ENCODE results near the gene IL36G. TPM values are rescaled to one million over a fixed set of nuclear protein-coding genes. Genes with fewer than 3 reads are reported as not detected.

IL36G gene
- total RNA-seq = 15.7 and 18.5 TPM in 2 replicates

GRCh38 chr2:112977559-112978056 lies at the start of gene IL36G:
Gene IL36G (plus strand): TSS chr2:112978006. CDS start chr2:112978639, 633 bp downstream.

DNA sequence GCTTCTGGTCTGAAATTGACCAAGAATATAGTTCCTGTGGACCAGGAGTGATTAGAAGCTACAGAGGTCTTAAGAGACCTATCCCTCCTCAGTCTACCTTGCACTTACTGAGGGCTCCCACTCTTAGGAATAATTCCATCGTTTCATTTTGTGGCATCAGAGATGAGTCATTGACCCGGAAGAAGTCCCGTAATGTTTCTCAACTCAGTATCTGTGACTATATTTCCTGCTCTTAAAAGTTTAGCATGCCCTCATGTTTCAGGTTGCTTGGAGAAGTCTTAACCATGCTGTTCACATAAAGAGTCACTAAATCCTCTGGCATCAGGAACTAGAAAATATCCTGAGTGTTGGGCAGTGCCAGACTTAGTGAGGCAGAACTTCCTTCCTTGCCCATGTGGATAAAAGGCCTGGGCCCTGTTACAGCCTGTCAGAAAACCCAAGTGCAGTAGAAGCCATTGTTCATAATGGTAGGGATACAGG lies 27.3 kb downstream of the IL36G start, which contains the start of gene IL36A:
Gene IL36A (plus strand): TSS at position 430 of the 480 bp plus-strand sequence. CDS start 413 bp downstream, outside the sequence.

Other genes starting within 250 kb of the IL36G start
- 10.9 and 15.3 TPM in 2 replicates for gene CKAP2L, start 213.4 kb upstream of the IL36G start, total RNA-seq
- 37.0 and 43.8 TPM in 2 replicates for gene IL1A, start 193.5 kb upstream of the IL36G start, total RNA-seq
- 63.4 and 95.6 TPM in 2 replicates for gene IL1B, start 141.2 kb upstream of the IL36G start, total RNA-seq
- not detected in 2 replicates for gene IL37, start 66.8 kb upstream of the IL36G start, total RNA-seq
- gene IL36A, start 27.5 kb downstream of the IL36G start, total RNA-seq = not detected in 2 replicates
- gene IL36B, start 74.9 kb downstream of the IL36G start, total RNA-seq = not detected in 2 replicates
- gene IL36RN, start 81.2 kb downstream of the IL36G start, total RNA-seq = 9.6 and 11.6 TPM in 2 replicates
- 0.78 TPM in 1 of 2 replicates, not detected in the other for gene IL1F10, start 90.0 kb downstream of the IL36G start, total RNA-seq
- gene IL1RN, start 149.6 kb downstream of the IL36G start, total RNA-seq = 163 and 193 TPM in 2 replicates
- gene PSD4, start 196.0 kb downstream of the IL36G start, total RNA-seq = 43.0 and 48.2 TPM in 2 replicates